HG03565 (cell line): ENCODE results near the gene PEX5L.
"Not testable (repeated sequence)": the region's sequence is repeated elsewhere in the genome, so short reads cannot be mapped to it uniquely, and the experiment has no call there.

Source experiments
- ATAC-seq: cut with Tn5 transposase; IDR thresholded peaks from one replicate; pipeline ENCODE4 v1.9.1; 2021; ENCODE audit warnings: mild to moderate bottlenecking, moderate library complexity; ENCODE audit not compliant: unreplicated experiment

The PEX5L gene

GRCh38 chr3:180011927-180012326 lies 24.8 kb downstream of the PEX5L start:
- no peak for ATAC-seq

GRCh38 chr3:180008318-180008717 lies 28.4 kb downstream of the PEX5L start:
- ATAC-seq, result not testable (repeated sequence)

- no peak for ATAC-seq
These were observed 32.2 kb downstream of the PEX5L start for GRCh38 chr3:180004542-180004941.

- ATAC-seq, result no peak
These were observed 34.7 kb downstream of the PEX5L start for GRCh38 chr3:180002006-180002405.

GRCh38 chr3:180000500-180000899 lies 36.2 kb downstream of the PEX5L start:
- no peak for ATAC-seq

GRCh38 chr3:179995406-179995805 lies 41.3 kb downstream of the PEX5L start:
- ATAC-seq, result no peak

- ATAC-seq, result no peak
These were observed 44.9 kb downstream of the PEX5L start for GRCh38 chr3:179991883-179992282.

- no peak for ATAC-seq
These were observed 45.6 kb downstream of the PEX5L start for GRCh38 chr3:179991104-179991503.

- ATAC-seq, result no peak
These were observed 55.1 kb downstream of the PEX5L start for GRCh38 chr3:179981646-179982045.

- no peak for ATAC-seq
These were observed 59.4 kb downstream of the PEX5L start for GRCh38 chr3:179977356-179977755.

GRCh38 chr3:179973931-179974361 lies 62.8 kb downstream of the PEX5L start:
- no peak for ATAC-seq

- ATAC-seq, result no peak
These were observed 63.8 kb downstream of the PEX5L start for GRCh38 chr3:179972881-179973423.

- no peak for ATAC-seq
These were observed 65.5 kb downstream of the PEX5L start for GRCh38 chr3:179971280-179971679.

GRCh38 chr3:179970746-179971145 lies 66.0 kb downstream of the PEX5L start:
- no peak for ATAC-seq

GRCh38 chr3:179969525-179969924 lies 67.2 kb downstream of the PEX5L start:
- ATAC-seq, result no peak

GRCh38 chr3:179967622-179968021 lies 69.1 kb downstream of the PEX5L start:
- peak; percentile 77 for ATAC-seq

- ATAC-seq, result no peak
These were observed 71.8 kb downstream of the PEX5L start for GRCh38 chr3:179964890-179965289.

GRCh38 chr3:179962629-179963387 lies 73.9 kb downstream of the PEX5L start:
- no peak for ATAC-seq

GRCh38 chr3:179961703-179962078 lies 75.0 kb downstream of the PEX5L start:
- ATAC-seq, result peak; percentile 71

- peak; percentile 6 for ATAC-seq
These were observed 75.5 kb downstream of the PEX5L start for GRCh38 chr3:179961071-179961702.

- ATAC-seq, result no peak
These were observed 78.0 kb downstream of the PEX5L start for GRCh38 chr3:179958759-179959158.

GRCh38 chr3:179958143-179958542 lies 78.6 kb downstream of the PEX5L start:
- ATAC-seq, result no peak
